Measurements from ENCODE around the gene LLGL2.
"Not testable (repeated sequence)": the region's sequence is repeated elsewhere in the genome, so short reads cannot be mapped to it uniquely, and the experiment has no call there.

Gene LLGL2, protein sequence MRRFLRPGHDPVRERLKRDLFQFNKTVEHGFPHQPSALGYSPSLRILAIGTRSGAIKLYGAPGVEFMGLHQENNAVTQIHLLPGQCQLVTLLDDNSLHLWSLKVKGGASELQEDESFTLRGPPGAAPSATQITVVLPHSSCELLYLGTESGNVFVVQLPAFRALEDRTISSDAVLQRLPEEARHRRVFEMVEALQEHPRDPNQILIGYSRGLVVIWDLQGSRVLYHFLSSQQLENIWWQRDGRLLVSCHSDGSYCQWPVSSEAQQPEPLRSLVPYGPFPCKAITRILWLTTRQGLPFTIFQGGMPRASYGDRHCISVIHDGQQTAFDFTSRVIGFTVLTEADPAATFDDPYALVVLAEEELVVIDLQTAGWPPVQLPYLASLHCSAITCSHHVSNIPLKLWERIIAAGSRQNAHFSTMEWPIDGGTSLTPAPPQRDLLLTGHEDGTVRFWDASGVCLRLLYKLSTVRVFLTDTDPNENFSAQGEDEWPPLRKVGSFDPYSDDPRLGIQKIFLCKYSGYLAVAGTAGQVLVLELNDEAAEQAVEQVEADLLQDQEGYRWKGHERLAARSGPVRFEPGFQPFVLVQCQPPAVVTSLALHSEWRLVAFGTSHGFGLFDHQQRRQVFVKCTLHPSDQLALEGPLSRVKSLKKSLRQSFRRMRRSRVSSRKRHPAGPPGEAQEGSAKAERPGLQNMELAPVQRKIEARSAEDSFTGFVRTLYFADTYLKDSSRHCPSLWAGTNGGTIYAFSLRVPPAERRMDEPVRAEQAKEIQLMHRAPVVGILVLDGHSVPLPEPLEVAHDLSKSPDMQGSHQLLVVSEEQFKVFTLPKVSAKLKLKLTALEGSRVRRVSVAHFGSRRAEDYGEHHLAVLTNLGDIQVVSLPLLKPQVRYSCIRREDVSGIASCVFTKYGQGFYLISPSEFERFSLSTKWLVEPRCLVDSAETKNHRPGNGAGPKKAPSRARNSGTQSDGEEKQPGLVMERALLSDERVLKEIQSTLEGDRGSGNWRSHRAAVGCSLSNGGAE

DNA sequence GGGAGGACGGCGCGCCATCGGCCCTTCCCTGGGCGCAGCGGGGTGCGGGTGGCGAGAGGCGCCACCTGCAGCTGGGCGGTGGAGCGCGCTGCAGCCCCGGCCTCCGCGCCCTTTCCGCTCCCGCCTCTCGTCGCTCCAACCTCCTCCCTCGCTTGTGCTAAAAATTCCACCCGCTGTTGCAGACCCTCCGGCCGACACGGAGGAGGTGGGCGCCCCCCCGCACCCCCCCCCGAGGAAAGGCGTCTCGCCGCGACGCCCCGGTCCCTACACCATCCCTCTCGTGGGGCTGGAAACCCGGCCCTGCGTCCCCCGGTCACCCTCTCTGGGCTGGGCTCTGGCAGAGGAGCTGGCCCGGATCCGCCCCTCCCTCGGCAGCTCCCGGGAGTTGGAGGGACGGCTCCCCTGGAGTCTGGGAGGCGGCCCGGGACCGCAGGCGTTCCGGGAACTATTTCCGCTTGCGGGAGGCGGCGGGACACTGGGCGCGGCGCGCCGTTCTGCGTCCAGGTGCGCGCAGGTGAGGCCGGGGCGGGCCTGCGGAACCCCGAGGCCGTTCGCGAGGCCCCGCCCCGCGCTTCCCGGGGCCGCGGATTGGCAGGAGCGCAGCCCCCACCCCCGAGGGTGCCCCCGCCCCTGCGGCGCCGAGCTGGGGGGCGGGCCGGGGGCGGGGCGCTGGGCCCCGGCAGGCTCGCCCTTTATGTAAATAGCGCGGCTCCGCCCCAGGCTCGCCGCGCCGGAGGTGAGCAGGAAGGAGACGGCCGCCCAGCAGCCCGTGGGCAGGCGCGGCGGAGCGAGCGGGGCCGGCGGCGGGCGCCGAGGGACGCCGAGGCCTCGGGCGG is at the start of gene LLGL2:
Gene LLGL2, plus strand, starts transcription at position 728 of the 836 bp plus-strand sequence. CDS start 17,730 bp downstream, outside the sequence.
- in situ Hi-C loops (cut with MboI; ENCODE audit: low sequenced_read_pairs) = no loop called here

- in situ Hi-C loops (cut with MboI; ENCODE audit: low sequenced_read_pairs) = no loop called here
Observed at GRCh38 chr17:75475851-75476250, 49.6 kb upstream of the LLGL2 start.

- in situ Hi-C loops (cut with MboI; ENCODE audit: low sequenced_read_pairs) = no loop called here
Observed at GRCh38 chr17:75476271-75476671, 49.2 kb upstream of the LLGL2 start.

GRCh38 chr17:75476752-75477489 is 48.6 kb upstream of the LLGL2 start:
- in situ Hi-C loops (cut with MboI; ENCODE audit: low sequenced_read_pairs) = no loop called here

DNA sequence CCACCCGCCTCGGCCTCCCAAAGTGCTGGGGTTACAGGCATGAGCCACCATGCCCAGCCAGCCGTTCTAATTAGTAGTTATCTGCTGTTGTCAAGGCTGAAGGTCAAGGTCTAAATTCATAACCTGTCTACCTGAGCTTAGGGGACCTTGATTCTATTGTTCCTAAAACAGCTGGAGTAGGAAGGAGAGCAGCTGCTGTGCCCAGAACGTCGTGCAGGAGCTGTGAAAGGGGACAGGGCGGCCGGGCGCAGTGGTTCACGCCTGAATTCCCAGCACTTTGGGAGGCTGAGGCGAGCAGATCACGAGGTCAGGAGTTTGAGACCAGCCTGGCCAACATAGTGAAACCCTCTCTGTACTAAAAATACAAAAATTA is 48.0 kb upstream of the LLGL2 start:
- in situ Hi-C loops (cut with MboI; ENCODE audit: low sequenced_read_pairs) = not testable (repeated sequence)

DNA sequence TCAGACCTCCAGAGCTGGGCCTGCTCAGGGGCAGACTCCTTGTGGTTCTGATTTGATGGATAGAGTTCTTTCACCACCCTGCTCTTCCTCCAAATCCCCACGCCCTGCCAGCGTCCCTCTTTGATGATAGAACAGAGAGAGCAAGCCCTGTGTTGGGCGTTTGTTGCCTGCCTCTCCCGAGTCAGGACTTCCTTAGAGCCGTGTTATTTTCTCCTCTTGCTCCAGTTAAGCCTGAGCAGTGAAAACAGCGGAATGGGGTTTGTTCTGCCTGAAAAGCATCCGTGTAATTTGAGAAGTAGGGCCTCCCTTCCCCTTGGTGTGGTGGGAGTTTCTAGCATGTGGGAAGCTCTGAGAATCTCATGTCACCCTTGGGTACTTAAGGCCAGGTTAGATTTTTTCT is 47.0 kb upstream of the LLGL2 start:
- in situ Hi-C loops (cut with MboI; ENCODE audit: low sequenced_read_pairs) = no loop called here

DNA sequence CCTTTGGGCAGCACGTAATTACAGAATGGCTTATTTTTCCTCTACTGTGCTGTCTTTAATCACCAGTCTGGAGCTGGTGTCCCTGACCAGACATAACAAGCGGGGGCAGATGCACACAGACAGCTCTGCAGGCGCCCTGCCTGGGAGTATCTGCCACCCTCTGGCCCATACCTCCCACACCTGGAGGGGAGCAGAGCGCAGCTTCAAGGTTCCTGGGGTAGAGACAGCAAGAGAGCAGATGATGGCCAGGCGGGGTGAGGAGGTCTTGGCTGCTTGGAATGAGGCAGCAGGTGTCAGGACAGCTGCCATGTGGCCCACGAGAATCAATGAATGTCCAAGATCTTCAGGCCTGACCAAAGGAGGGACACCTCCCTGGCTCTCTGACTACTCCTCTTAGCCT is 45.2 kb upstream of the LLGL2 start:
- in situ Hi-C loops (cut with MboI; ENCODE audit: low sequenced_read_pairs) = no loop called here

GRCh38 chr17:75481194-75482068 is 44.1 kb upstream of the LLGL2 start:
- in situ Hi-C loops (cut with MboI; ENCODE audit: low sequenced_read_pairs) = no loop called here

DNA sequence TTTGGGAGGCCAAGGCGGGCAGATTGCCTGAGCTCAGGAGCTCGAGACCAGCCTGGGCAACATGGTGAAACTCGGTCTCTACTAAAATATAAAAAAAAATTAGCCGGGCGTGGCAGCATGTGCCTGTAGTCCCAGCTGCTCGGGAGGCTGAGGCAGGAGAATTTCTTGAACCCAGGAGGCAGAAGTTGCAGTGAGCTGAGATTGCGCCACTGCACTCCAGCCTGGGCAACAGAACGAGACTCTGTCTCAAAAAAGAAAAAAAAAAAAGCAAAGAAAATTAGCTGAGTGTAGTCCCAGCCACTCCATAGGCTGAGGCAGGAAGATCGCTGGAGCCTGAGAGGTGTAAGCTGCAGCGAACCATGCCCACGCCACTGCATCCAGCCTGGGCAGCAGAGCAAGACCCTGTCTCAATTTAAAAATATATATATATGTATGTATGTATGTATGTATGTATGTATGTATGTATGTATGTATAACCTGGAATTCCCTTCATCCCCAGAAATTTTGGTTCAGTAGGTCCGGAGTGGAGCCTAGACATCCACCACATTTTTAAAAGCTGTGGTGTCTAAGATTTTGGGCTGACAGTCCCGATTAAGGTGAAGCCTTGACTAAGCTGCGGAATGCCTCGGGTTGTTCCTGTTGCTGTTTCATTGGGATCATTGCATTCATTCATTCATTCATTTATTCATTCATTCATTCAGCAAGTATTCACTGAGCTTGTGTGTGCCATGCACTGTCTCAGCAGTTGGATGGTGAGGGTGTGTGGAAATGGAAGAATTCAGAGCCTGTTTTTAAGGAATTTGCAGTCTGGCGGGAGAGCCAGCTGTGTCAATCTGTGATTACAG is 43.2 kb upstream of the LLGL2 start:
- in situ Hi-C loops (cut with MboI; ENCODE audit: low sequenced_read_pairs) = no loop called here

- in situ Hi-C loops (cut with MboI; ENCODE audit: low sequenced_read_pairs) = no loop called here
Observed at GRCh38 chr17:75485688-75486087, 39.8 kb upstream of the LLGL2 start.

DNA sequence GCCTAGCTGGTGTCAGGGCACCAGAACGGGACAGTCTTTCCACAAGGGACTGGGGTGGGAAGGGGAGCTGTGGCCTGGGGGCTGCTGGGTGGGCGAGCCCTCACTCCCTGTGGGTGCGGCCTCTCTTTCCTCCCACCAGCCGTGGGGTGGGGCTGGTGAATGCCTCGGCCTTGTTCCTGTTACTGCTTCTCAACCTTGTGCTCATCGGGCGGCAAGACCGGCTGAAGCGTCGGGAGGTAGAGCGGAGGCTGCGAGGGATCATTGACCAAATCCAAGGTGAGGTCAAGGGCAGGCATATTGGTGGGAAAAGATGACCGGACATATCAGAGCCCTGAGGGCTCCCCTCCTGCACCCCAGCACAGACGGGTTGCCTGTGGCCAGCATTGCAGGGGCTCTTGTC is 39.3 kb upstream of the LLGL2 start:
- in situ Hi-C loops (cut with MboI; ENCODE audit: low sequenced_read_pairs) = no loop called here

- in situ Hi-C loops (cut with MboI; ENCODE audit: low sequenced_read_pairs) = no loop called here
Observed at GRCh38 chr17:75486951-75487350, 38.5 kb upstream of the LLGL2 start.

DNA sequence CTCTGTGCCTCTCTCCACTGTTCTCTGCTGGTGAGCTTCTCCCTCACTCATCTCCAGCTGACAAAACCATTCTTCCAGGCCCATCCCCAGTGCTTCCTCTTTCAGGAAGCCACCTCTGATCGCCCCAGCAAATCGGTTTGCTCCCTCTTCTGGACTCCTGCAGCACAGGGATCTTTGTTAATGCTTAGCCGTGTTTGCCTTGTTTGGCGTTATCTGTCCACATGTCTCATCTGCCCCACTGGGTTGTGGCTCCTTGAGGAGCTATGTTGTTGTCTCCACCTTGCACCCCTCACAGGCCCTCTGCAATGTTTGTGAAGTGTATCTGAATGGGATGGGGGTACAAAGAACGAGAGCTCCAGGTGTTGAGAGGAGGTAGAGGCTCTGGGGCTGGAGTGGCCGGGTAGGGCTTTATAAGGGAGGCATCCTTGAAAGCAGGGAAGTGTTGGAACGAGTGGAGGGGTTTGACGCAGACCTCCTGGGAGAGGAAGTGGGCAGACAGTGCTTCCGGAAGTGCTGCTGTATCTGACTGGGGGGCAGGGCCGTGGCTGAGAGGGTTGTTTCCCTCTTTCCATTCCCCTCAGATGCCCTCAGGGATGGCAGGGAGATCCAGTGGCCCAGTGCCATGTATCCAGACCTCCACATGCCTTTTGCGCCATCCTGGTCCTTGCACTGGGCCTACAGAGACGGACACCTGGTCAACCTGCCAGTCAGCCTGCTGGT is 38.0 kb upstream of the LLGL2 start:
- in situ Hi-C loops (cut with MboI; ENCODE audit: low sequenced_read_pairs) = no loop called here

- in situ Hi-C loops (cut with MboI; ENCODE audit: low sequenced_read_pairs) = no loop called here
Observed at GRCh38 chr17:75488693-75489510, 36.6 kb upstream of the LLGL2 start.

DNA sequence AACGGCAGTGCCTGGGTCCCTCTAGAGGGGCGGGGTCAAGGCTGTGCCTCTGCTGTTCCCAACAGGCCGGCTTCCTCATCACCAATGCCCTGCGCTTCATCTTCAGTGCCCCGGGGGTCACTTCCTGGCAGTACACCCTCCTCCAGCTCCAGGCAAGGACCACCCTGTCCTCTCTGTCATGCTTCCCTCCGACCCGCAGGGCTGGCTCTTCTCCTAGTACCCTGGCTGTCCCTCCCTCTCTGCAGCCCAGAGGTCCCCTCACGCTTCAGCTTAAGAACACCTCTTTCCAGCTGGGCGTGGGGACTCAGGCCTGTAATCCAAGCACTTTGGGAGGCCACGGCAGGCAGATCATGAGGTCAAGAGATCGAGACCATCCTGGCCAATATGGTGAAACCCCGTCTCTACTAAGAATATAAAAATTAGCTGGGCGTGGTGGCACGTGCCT is 36.0 kb upstream of the LLGL2 start:
- in situ Hi-C loops (cut with MboI; ENCODE audit: low sequenced_read_pairs) = no loop called here

DNA sequence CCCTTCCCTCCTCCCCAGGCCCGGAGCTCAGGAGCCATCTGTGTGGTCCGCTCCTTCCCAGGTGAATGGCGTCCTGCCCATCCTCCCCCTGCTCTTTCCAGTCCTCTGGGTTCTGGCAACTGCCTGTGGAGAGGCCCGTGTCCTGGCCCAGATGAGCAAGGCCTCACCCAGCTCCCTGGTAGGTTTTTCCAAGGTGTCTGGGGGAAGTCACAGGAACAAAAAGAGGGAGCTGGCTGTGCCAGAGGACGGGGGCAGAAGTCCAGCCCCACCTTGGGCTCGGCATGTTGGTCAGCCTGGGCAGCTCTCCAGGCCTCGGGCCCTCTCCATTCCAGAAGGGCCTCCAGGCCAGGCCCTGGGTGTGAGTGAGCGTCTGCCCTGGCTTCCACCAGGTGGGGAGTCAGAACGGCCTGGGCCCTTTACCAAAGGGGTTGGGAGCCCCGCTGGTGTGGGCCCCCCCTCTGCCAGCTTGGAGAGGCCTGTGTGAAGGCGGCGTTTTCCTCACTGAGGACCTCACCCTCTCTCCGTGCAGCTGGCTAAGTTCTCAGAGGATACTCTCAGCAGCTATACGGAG is 35.2 kb upstream of the LLGL2 start:
- in situ Hi-C loops (cut with MboI; ENCODE audit: low sequenced_read_pairs) = no loop called here
